Sigmoid colon (tissue), 7 donors: ENCODE results near the gene UBASH3B. TPM values are rescaled to one million over a fixed set of nuclear protein-coding genes. Genes with fewer than 3 reads are reported as not detected.

Experiments
- DNase-seq: peaks from one replicate; pipeline ENCODE4 v3.0.0-alpha.2; 2019
- H3K27ac ChIP-seq, 4 donors: fragments of 200-600 bp; sonication (generic); one replicate each; pipeline ENCODE4 v1.5.1; 2016 to 2019; ENCODE audit warnings: mild to moderate bottlenecking in 1 of 4
- H3K27me3 ChIP-seq, 3 donors: fragments of 200-600 bp; sonication (generic); one replicate each; pipeline ENCODE4 v1.5.1; 2019; ENCODE audit warnings: mild to moderate bottlenecking in 1 of 3
- H3K36me3 ChIP-seq, 4 donors: fragments of 200-600 bp; sonication (generic); one replicate each; pipeline ENCODE4 v1.5.1; 2016 to 2019
- H3K4me1 ChIP-seq, 4 donors: fragments of 200-600 bp; sonication (generic); one replicate each; pipeline ENCODE4 v1.5.1; 2017 to 2019
- H3K4me3 ChIP-seq, 4 donors: fragments of 200-600 bp; sonication (generic); one replicate each; pipeline ENCODE4 v1.5.1; 2017 to 2019; ENCODE audit warnings: mild to moderate bottlenecking in 2 of 4, moderate library complexity in 1 of 4
- H3K9me3 ChIP-seq, 4 donors: fragments of 200-600 bp in 3 of 4; sonication (generic) in 3 of 4; one replicate each; pipeline versions ENCODE4 v1.5.1 to v1.6.1; 2013 to 2019
- EP300 ChIP-seq, 4 donors: sonication (generic); formaldehyde crosslinking; IDR thresholded peaks; one replicate each; pipeline ENCODE4 v1.6.1; 2017; ENCODE audit warnings: antibody characterized with exemption in 4 of 4
- POLR2A ChIP-seq, 2 donors: fragments of 450-650 bp; IDR thresholded peaks; one replicate each; pipeline ENCODE4 v1.6.1; 2016; ENCODE audit warnings: antibody characterized with exemption in 2 of 2, mild to moderate bottlenecking in 2 of 2, moderate library complexity in 2 of 2
- POLR2AphosphoS5 ChIP-seq, 4 donors: sonication (generic); formaldehyde crosslinking; IDR thresholded peaks; one replicate each; pipeline ENCODE4 v1.6.1; 2017; ENCODE audit warnings: antibody characterized with exemption in 4 of 4
- WGBS, 2 donors: extraction: QIAGEN DNeasy Blood & Tissue Kit; methylation state at CpG; one replicate each; pipeline ENCODE4 v1.1.7; 2013; 5-methylcytosine and 5-hydroxymethylcytosine counted together
- intact Hi-C: fragments of 100-400 bp; cut with DNase I; formaldehyde crosslinking; loops from one replicate; pipeline ENCODE4 v1.15.1; 2023
- polyA plus RNA-seq, 3 donors: library from polyadenylated mRNA; stranded (reverse); fragments of 200-250 nt; gene quantifications; one replicate each; pipeline ENCODE4 v1.2.3, GENCODE V29; 2013
- total RNA-seq, 4 donors: library from RNA; depleted of rRNA; stranded (reverse); fragments of >200 nt; gene quantifications; one replicate each; pipeline ENCODE4 v1.1.0, GENCODE V29; 2016
- TF ChIP-seq, protein P1 (sequence below), 4 experiments: fragments of 450-650 bp in 3 of 4; fragments of 200-600 bp in 1 of 4; IDR thresholded peaks; one replicate each; pipeline ENCODE4 v1.5.1; 2016 to 2019; ENCODE audit warnings: antibody characterized with exemption in 4 of 4, mild to moderate bottlenecking in 3 of 4, moderate library complexity in 2 of 4
- donor health status: healthy with polysubstance abuse.
- donor health status: Bipolar disorder and iron deficiency.
- donor health status: healthy.

UBASH3B gene
- total and polyA plus RNA-seq, 7 donors: 1.4 to 12.9 (median 2.1) TPM

DNA sequence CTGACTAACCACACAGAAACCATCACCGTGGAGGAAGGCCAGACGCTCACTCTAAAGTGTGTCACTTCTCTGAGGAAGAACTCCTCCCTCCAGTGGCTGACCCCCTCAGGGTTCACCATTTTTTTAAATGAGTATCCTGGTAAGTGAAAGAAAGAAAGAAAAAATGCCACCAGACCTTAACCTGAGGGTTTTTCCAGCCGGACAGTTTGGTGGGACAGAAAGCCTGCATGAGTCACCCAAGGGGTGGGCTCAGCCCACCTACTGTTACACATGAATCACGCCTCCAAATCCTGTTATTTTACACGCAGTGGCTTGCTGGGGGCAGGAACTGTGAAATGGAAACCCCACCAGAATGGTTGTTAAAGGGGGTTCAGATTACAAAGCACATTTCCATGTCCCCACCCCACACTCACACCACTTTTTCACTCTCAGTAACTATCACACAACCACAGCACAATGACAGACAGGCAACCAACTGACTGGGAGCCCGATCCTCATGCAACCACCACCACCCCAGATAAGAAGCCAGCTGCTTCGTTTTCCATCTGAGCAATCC lies 194.6 kb downstream of the UBASH3B start:
- TF ChIP-seq POLR2AphosphoS5 (IDR thresholded peaks at IDR 0.05) (no peak), POLR2A (IDR thresholded peaks at IDR 0.05) (no peak), EP300 (IDR thresholded peaks at IDR 0.05) (no peak)
- TF ChIP-seq, protein P1, sequence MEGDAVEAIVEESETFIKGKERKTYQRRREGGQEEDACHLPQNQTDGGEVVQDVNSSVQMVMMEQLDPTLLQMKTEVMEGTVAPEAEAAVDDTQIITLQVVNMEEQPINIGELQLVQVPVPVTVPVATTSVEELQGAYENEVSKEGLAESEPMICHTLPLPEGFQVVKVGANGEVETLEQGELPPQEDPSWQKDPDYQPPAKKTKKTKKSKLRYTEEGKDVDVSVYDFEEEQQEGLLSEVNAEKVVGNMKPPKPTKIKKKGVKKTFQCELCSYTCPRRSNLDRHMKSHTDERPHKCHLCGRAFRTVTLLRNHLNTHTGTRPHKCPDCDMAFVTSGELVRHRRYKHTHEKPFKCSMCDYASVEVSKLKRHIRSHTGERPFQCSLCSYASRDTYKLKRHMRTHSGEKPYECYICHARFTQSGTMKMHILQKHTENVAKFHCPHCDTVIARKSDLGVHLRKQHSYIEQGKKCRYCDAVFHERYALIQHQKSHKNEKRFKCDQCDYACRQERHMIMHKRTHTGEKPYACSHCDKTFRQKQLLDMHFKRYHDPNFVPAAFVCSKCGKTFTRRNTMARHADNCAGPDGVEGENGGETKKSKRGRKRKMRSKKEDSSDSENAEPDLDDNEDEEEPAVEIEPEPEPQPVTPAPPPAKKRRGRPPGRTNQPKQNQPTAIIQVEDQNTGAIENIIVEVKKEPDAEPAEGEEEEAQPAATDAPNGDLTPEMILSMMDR (IDR thresholded peaks at IDR 0.05): no peak
- Histone ChIP-seq H3K9me3 (no peaks in the 10 kb centered on the region), H3K27me3 (peaks cover 0 to 9% (median 0%) of the 10 kb centered on the region in 3 donors), H3K27ac (no peak overlapping the region), H3K4me1 (no peaks in the 10 kb centered on the region), H3K36me3 (no peaks in the 10 kb centered on the region), H3K4me3 (no peak overlapping the region)
- WGBS, 2 donors: 58 to 64% methylated on average over 7 of the region's 7 CpGs
- intact Hi-C loops: loop anchor here (5.0 kb wide), 3 partner anchors 53 to 268 kb away; no protein-coding TSS in a partner anchor
- DNase-seq: no peak

DNA sequence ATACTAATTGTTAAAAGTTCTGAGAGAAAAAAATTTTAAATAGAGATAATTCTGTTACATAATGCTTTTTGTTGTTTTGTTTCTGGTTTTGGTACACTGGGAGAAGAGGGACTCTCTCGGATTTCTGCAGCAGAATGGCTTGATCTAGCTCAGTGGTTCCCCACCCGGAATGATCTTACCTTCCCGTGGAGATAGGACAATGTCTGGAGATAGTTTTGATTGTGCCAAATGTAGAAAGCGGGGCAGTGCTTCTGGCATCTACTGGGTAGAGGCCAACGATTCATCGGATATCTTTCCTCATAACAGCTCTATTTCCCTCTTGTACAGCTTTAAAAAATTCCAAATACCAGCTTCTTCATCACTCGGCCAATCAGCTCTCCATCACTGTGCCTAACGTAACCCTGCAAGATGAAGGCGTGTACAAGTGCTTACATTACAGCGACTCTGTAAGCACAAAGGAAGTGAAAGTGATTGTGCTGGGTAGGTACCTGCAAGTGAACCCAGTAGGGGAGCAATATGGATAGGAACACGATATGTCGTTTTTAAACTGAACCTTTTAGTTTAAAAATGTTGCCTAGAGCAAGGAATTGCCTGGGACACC lies 195.9 kb downstream of the UBASH3B start:
- intact Hi-C loops: loop anchor here (5.0 kb wide), 3 partner anchors 54 to 269 kb away; no protein-coding TSS in a partner anchor
- 67 to 69% methylated on average over 12 of the region's 12 CpGs for WGBS, 2 donors
- H3K4me1 ChIP-seq: no peaks in the 10 kb centered on the region
- H3K27me3 ChIP-seq: peaks cover 0 to 9% (median 0%) of the 10 kb centered on the region in 3 donors
- H3K36me3 ChIP-seq: no peaks in the 10 kb centered on the region
- TF ChIP-seq, protein P1 (IDR thresholded peaks at IDR 0.05): no peak
- TF ChIP-seq EP300 (IDR thresholded peaks at IDR 0.05) (no peak), POLR2AphosphoS5 (IDR thresholded peaks at IDR 0.05) (no peak)
- DNase-seq: no peak
- no peaks in the 10 kb centered on the region for H3K9me3 ChIP-seq
- no peak overlapping the region for H3K27ac ChIP-seq
- H3K4me3 ChIP-seq: no peak overlapping the region

DNA sequence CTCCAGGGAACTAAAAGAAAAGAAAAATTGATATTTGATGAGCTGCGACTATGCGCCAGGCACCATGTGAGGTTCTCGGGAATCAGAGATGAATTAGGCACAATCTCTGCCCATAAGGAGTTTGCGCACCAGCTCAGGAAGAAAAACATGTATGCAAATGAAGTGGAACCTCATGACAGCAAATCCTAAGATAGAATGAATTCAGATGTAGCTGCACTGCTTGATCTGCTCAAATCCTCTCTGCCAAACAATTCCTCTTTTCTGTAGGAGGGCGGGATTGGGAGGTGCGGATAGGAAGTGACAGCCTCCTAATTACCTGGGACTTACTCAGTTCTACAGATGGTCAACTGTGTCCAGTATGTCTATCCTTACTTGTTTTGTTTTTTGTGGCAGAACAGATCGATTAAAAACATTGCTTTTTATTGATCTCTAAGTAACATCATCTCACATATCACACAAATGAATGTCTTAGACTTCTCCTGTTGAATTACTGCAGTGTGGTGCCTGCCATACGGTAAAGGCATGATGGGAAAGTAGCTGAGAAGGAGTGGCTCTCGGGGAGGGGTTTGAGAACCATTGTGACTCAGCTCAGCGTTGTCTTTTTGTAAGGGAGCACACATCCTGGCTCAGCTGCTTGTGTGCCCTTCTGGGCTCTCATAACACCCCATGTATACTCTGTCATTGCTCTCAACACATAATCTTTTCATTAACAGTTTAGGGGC lies 196.7 kb downstream of the UBASH3B start:
- Histone ChIP-seq H3K27me3 (peaks cover 0 to 9% (median 0%) of the 10 kb centered on the region in 3 donors), H3K27ac (no peak overlapping the region), H3K4me3 (no peak overlapping the region), H3K36me3 (no peaks in the 10 kb centered on the region), H3K9me3 (no peaks in the 10 kb centered on the region), H3K4me1 (no peaks in the 10 kb centered on the region)
- intact Hi-C loops: loop anchor here (5.0 kb wide), 3 partner anchors 55 to 270 kb away; no protein-coding TSS in a partner anchor
- WGBS, 2 donors: 66 to 77% methylated on average over 10 of the region's 10 CpGs
- no peak for DNase-seq
- no peak for TF ChIP-seq POLR2AphosphoS5 (IDR thresholded peaks at IDR 0.05)
- TF ChIP-seq POLR2A (IDR thresholded peaks at IDR 0.05): no peak
- TF ChIP-seq, protein P1 (IDR thresholded peaks at IDR 0.05): no peak
- no peak for TF ChIP-seq EP300 (IDR thresholded peaks at IDR 0.05)

DNA sequence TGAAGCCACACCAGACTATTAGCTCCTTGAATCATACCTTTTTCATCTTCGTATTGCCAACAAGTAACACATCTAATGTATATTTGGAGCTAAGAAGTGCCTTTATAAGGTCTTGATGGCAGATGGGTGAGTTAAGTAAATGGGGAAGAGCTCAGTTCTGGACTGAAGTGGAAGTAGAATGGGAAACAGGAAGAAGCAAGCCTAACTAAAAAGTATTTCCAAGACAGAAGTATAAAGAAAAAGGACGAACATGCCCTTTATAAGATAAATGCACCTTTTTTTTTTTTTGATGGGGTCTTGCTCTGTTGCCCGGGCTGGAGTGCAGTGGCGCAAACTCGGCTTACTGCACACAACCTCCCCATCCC lies 197.3 kb downstream of the UBASH3B start:
- no peaks in the 10 kb centered on the region for H3K4me1 ChIP-seq
- H3K9me3 ChIP-seq: no peaks in the 10 kb centered on the region
- DNase-seq: no peak
- H3K36me3 ChIP-seq: no peaks in the 10 kb centered on the region
- no peak overlapping the region for H3K27ac ChIP-seq
- intact Hi-C loops: loop anchor here (5.0 kb wide), 3 partner anchors 55 to 270 kb away; no protein-coding TSS in a partner anchor
- TF ChIP-seq EP300 (IDR thresholded peaks at IDR 0.05) (no peak), POLR2AphosphoS5 (IDR thresholded peaks at IDR 0.05) (no peak)
- TF ChIP-seq, protein P1 (IDR thresholded peaks at IDR 0.05): no peak
- H3K4me3 ChIP-seq: no peak overlapping the region
- 91 to 94% methylated on average over 5 of the region's 5 CpGs for WGBS, 2 donors
- peaks cover 0 to 9% (median 0%) of the 10 kb centered on the region in 3 donors for H3K27me3 ChIP-seq
